HT-29 (cell line): ENCODE data around the gene SPOP. TPM values are rescaled to one million over a fixed set of nuclear protein-coding genes. Genes with fewer than 3 reads are reported as not detected.
"Not testable (repeated sequence)": the region's sequence is repeated elsewhere in the genome, so short reads cannot be mapped to it uniquely, and the experiment has no call there.

ENCODE experiments used
- DNase-seq: peaks from one replicate; pipeline ENCODE4 v3.0.0-alpha.2; 2015; ENCODE audit warnings: low spot score
- total RNA-seq: library from RNA; depleted of rRNA; stranded (reverse); fragments of >200 nt; shearing (Covaris generic); gene quantifications from 2 replicates; pipeline ENCODE4 v1.2.3, GENCODE V29; 2014

Gene SPOP
- total RNA-seq, 1 experiment from 2014 or later, result 60.5 TPM

DNA sequence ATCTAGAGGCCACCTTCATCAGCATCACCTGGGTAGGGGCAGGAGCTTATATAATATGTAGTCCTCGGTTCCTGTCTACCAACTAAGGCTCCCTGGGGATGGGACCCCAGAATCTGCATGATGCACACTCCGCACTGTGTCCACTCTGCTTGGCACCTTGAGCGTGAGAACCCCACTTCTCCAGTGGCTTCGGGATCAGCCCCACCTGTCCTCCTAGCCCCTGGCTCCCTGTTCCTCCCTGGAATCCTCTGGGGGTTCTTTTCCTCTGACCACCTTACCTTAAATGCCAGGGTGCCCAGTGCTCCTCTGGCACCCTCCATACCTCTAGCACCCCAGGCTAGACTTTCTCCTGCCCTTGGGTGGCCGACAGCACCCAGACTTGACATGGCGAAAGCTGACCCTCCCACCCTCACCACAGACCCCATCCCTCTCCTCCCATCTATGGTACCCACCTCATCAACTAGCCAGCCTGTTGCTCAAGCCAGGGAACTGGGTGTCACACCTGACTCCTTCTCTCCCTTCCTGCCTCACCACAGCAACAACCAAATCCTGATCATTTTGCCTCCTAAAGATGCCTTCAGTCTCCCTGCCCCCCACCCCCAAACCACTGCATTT is 105.0 kb downstream of the SPOP start:
- DNase-seq, result no peak

DNA sequence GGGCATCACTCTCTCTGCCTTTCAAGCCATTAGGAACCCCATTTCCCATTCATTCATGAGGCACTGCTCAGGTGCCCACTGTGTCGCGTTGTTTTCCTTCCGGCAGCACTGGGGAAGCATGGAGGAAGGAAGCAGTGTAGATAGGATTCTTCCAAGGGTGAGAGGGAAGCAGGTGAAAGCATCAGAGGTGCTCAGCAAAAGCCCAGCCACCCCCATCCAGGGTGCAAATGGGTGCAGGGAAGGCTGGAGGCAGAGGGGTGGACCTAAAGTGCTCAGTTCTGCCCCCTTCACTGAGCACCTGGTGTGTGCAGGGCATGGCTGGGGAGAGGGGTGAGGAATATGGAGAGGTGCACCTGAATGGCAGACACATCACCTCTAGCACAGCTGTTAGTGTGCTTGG is 105.7 kb downstream of the SPOP start:
- no peak for DNase-seq

DNA sequence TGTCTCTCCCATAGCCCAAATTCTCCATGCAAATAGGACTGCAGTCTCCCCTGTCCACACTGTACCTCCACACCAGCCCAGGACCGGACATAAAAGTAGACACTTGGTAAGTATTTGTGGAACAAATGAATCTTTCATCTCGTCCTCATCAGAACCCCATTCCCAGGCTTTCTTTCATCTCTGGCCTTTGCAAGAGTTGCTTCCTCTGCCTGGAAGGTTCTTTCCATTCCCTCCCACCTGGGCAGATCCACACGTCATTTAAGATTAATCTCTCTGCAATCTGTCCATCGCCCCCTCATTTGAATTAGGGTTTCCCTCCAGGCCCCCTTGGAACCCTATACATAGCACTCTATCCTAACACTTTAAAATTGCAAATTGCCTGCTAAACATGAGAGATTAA is 106.1 kb downstream of the SPOP start:
- no peak for DNase-seq

DNA sequence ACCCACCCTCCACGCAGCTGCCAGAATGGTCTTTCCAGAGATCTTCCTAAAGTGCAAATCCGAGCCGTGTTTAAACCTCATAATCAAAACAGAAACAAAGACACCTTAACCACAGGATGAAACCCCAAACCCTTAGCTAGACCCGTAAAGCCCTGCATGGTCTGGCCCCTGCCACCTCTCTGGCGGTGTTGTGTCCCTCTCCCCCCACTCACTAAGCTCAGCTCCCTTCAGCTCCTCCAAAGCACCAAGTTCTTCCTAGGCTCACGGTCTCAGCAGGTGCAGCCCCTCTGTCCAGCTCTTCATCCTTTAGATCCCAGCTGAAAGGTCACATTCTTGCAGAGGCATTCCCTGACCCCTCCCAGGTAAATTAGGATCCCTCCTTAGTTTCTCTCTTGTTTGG is 106.6 kb downstream of the SPOP start:
- DNase-seq, result no peak

DNA sequence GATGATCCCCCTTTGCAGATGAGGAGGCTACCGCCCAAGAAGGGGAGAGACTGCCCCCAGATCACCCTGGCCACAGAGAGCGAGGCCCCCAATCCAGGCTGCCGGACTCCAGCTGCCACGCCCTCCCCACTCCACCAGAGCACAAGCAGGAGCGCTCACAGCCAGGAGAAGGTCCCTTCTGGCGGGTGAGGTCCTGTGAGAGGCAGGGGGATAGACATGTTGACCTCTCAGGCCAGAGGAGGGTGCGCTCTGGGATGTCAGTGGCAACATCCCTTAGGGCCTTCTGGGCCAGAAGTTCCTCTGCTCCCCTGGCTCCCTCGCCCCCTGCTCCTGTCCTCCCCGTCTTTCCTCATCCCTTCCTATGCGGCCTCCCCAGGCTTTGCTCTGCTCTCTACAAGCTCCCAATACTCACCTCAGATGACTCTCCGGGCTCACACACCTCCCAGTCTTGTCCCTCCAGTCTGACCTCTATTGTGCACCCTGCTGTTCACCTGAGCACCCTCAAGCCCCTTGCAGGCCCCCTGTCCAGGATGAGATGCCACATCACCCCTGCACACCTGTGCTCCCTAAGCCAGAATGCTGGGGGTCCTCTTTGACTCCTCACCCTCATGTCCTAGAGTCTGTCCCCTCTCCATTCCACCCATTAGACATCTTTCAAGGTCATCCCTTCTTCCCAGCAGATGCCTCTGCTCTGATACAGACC is 107.2 kb downstream of the SPOP start:
- no peak for DNase-seq

DNA sequence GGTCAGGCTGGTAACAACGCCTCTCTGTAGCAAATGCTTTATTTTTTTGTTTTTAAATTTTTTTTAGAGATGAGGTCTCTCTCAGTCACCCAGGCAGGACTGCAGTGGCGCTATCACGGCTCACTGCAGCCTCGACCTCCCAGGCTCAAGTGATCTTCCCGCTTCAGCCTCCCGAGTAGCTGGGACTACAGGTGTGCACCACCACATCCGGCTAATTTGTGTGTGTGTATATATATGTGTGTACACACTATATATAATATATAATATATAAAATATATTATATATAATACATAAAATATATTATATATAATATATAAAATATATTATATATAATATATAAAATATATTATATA is 109.2 kb downstream of the SPOP start:
- DNase-seq, result not testable (repeated sequence)

DNA sequence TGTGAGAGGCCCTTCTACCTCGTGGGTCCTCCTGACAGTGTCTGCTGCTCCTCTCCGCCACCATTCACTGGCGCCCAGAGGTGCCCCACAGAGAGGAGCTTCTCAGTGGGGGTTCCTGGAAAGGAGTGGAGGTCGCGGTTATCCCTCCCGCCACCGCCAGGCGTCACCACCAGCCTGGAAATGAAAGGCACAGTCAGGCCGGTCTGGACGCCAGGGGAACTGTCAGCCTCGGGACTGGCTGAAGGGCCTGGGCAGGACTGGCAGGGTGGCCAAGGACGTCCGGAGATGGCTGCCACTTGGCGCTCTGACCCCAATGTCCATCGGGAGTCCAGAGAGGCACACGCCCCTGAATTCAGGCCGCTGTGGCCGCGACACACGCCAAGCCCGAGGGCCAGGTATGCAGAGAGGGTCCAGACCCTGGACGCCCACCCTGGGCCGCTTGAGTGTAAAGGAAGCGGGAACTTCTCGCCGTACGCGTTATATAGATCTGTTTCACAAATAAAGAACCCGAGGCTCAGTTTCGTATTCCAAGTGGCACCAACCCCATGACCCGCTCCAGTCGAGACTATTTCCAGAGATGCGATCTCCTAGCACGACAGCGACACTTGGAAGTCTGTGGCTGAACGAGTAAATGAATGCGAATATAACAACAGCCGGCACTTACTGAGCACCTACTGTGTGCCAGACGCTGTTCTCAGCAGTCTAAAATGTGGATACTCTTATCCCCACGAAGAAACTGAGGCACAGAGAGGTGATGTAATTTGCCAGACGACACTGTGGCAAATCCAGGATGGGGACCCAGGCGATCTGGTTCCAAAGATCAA is 109.8 kb downstream of the SPOP start:
- DNase-seq, result peak; percentile 87

DNA sequence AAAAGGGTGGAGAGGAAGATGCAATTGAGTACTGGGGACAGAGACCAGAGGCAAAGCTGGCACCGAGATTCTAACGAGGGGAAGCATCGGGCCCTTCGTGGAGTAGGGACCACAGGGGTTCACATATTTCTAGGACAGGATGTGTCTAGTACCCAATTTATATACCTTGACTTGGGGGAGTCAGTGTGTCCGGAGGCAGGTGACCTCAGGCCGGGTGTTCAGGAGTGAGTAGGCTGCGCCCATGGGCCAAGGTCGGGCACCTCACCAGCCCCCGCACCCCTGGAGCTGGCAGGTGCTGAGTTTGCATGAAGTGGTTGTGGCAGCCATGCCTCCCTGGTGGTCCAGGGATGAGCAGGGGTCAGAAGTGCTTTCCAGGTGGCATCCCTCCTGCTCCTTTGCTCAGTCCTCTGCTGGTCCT is 110.8 kb downstream of the SPOP start:
- DNase-seq, result no peak

DNA sequence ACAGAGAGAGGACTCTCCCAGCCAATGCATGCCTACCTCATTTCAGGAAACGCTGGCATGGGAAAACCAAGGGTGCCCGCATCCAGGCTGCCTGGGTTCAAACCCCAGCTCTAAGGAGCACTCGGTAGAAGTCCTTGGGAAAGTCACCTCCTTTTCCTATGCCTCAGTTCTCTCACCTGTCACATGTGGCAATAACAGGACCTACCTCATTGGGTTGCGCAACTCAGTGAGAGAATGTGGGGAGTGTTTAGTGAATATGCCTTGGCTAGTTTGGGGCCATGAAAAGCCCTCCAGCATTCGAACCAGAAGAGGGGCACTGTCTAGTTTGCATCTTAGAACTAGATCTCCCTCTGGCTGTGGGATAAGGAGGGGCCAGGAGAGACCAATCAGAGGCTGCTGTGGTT is 111.2 kb downstream of the SPOP start:
- no peak for DNase-seq

DNA sequence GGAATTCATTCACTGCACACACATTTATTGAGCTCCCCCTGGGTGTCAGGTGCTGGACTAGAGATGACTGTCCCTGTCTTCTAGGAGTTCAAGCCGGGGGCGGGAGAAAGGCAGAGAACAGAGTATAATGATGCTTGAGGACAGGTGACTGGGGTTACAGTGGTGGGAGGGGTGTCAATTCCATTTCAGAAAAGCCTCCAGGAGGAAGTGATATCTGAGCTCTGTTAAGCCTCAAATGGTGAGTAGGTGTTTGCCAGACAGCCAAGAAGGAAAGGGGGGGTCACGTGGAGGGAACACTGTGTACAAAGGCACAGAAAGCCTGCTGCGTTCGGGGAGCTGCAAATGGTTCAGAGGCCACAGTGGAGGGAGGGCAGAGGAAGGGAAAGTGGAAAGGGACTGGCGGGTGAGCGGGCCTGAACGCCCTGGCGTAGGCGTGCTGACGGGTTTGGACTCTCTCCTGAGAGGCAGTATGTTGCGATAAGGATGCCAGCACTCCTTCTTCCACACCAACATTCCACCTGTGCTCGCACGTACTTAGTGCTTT is 111.9 kb downstream of the SPOP start:
- no peak for DNase-seq

DNA sequence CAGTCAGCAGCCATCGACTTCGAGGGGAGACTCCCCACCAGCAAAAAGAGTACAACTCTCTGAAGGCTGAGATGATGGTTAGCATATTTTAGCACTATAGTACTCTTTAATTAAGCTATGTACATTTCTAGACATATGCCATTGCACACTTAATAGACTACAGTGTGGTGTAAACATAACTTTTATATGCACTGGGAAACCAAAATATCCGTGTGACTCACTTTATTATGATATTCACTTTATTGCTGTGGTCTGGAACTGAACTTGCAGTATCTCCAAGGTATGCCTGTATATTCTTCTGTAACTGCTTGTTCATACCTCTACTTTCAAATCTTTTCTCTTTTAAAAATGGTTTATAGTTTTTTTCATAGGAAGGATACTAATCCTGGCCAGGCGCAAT is 113.3 kb downstream of the SPOP start:
- DNase-seq, result no peak

DNA sequence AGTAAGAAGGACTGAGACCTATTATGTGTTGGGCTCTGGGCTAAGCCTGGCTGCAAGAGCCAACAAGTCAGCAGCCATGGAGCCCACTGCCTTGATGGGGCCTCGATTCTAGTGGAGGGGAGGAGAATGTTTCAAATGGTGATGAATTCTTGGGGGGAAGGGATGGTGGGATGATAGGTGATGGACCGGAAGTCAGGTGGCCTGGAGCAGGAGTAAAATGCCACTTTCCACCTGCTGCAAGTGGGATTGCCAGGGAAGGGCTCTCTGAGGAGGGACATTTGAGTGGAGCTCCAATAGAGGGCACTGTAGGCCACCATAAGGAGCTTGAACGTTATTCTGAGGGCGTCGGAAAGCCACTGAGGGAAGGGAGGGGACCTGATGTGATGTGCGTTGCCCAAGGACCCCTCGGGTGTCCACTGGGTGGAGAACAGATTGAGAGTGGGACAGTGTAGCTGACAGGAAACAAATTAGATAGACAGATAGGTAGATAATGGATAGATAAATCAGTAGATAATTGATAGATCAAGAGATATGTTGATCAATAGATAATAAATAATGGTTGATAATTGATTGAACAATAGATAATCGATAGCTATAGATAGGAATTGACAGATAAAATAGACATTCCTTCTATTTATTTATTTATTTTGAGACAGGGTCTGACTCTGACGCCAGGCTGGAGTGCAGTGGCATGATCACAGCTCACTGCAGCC is 120.4 kb downstream of the SPOP start:
- DNase-seq, result peak; percentile 52

DNA sequence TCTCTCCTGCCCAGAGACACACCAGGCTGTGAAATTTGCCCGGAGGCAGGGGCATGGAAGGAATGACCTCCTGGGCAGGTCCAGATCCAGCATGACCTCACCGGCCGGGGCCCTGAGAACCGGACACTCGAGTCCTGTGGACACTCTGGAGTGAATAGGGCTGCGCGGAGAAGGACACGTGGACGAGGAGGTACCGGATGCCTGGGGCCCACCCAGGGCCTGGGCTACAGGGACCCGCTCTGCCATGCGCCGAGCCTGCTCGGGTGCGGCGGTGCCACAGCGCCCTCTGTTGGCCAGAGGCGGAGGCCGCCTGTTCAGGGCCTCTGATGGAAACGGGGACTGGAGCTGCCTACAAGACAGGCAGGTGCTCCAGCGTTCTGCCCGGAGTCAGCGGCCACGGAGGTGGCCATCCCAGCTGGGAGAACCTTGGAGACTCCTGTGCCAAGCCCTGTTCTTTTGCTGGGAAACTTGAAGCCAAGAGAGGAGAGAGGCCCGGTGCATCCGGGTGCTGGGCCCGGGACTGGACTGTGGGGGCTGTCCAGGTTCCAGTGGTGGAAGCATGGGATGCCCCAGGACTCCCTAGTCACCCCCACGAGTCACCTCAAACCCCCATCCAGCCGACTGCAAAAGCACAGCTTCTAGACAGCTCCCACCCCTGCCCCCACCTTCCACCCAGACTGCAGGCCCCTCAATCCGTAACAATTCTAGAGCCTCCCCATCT is 121.5 kb downstream of the SPOP start:
- DNase-seq, result peak; percentile 80

DNA sequence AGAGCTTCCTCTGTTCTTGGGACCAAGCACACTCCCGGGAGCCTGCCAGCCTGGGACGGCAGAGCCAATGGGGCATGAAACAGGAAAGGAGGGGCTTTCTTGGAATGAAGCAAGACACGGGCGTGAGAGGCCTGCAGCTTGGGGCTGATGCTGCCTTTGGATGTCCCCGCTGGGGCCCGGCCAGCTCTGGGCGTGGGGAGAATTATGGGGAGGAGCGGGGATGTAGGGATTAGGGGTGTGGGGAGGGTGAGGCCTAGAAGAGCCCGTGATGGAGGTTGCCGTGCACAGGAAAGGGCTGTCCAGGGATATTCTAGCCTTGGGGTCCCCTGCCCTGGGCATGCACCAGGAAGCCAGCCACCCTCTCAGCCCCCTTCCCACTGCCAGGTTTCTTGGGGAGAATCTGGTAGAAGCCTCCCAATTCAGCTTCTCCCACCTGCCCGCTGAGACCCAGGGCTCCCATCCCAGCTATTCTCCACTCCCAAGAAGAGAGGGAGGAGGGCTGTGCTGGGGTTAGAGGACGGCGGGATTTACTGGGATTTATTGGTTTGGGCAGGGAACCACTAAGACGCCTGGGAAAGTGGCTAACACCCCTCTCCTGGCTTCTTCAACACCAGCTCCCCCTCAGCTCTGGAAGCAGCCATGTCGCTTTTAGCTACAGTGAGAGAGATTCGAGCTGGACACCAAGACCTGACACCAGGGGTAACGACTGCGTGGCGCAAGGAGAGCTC is 122.2 kb downstream of the SPOP start:
- DNase-seq, result no peak

DNA sequence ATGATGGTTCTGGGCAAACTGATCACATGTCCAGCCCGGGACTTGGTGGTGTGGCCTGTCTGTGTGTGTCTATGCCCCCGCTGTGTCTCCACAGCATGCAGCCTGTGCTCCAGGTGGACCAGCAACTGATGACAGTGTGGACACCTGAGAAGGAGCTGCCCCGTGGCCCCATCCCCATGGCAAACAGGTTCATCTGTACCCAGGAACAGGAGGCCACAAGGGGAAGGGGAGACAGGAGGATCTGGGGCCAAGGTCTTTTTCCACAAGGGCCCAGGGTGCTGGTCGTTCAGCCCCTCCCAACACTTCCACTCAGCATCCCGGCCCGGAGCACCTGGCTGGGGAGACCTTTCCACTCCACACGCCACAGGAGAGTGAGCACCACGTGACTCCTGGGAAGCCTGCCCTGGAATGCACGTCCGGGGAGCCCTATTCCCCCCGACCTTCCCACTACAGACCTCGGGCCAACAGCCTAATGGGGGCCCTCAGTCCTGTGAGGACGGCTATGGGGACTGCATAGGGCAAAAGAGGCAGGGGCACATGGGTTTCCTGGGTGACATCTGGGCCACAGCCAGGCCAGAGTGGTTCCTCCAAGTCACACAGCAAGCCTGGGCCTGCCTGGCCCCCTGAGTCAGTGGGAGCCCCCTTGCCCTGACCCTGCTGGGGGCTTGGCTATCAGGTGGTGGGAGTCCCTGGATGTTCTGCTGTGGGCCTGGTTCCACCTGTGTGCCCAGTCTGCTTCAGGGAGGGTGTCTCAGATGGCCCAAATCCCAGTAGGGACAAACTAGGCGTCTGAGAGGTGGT is 123.0 kb downstream of the SPOP start:
- DNase-seq, result no peak

DNA sequence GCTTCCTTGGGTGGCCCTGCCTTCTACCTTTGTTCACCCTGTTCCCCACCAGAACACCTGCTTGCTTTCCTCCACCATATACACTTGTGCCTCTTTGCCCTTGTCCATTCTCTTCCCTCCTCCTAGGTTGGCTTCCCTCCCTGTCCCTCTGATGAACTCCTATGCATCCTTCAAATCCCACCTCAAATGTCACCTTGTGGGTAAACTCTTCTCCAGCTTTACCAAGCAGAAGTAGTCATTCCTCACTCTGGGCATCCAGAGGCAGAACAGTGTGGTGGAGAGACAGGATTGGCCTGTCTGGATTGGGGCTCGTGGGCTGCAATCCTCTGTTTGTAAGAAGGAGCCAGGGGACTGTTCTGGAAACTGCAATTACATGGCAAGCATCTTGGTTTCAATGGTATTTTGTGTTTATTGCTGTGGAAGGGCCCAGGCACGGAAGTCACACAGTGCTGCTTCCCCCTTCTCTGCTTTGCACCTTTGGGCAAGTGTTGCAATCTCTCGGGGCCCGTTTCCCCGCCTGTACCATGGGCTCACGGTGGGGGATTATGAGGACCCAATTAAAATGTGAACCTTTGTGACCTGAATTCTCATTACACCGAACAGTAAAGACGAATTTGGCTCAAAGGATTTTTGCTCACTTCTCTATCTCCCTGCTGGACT is 124.1 kb downstream of the SPOP start:
- DNase-seq, result no peak

DNA sequence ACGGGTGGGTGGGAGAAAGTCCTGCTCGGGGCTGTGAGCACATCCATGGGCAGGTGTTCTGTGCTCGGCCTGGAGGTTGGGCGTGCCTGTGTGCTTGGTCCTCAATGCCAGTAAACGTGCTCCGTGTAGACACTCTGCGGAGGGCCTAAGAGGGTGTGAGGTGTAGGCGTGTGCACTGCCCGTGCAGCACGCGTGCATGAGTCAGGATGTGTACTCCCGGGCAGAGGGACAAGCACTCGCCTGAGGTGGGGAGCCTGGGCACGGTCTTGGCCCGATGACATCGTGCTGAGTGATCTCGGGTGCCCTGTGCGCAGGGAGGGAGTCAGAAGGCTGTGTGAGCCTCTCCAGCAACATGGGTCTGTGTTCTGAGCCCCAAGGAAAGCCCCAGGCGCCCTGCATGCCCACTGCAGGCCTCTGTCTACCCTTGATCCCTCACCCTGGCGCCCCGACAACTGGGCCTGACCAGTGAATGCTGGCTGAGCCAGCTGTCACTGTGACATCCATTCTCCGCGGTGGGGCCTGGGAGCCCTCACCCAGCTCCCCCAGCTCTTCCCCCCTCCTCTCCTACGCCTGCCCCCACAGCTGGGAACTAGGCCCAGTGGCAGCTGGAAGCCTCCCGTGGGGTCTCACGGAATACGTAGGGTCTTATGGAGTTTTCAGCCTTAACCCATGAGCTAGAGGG is 125.7 kb downstream of the SPOP start:
- no peak for DNase-seq
